GM21786 (cell line): ENCODE measurements around the gene TLCD1.
"Not testable (repeated sequence)": the region's sequence is repeated elsewhere in the genome, so short reads cannot be mapped to it uniquely, and the experiment has no call there.

Source experiments
- ATAC-seq: cut with Tn5 transposase; IDR thresholded peaks from one replicate; pipeline ENCODE4 v1.9.1; 2021; ENCODE audit not compliant: unreplicated experiment

Gene TLCD1

DNA sequence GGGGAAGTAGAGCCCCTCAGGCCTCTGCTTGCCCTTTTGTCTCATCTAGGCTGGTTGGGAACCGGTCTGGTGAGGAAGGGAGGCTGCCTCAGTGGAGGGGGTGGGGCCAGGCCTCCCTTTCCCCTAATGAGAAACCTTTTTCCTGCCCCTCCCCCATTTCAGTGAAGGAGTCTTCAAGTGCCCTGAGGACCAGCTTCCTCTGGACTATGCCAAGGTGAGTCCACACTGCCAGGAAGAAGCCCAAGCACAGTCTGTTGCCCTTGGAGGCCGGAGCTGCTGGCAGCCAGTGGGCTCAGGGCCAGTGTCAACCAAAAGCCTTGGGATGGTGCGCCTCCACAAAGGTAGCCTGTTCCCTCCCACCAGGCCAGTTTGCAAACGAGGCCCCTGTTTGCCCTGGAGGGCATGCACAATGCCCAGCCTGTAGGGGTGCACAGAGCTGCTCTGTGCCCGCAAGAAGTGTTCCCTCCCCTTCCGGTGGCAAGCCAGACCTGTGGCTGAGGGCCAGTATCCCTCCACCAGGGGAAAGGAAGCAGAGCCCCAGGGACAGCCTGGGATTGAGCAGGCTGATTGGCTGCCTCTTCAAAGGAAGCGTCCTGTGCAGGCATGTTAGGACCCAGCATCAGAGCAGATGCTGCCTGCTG, 21.1 kb upstream of the TLCD1 start:
- ATAC-seq: no peak

DNA sequence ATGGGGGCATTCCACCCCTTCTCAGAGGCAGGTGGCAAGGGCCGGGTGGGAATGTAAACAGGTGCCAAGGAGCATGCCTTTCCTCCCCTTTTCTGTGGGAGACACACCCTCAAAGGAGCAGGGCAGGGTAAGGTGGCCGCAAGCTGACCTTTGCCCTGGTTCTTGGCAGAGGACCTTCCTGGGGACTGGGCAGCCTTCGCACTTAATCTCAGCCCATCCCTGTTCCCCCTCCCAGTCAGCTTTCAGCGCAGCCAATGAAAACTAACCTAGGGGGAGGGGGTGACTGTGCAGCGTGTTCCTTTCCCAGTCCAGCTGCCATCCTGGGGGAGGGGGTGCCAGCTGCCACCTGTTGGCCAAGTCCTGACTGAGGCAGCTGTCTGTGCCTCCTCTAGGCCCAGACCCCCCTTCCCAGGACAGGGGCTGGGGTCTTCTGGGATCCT, 20.6 kb upstream of the TLCD1 start:
- no peak for ATAC-seq

DNA sequence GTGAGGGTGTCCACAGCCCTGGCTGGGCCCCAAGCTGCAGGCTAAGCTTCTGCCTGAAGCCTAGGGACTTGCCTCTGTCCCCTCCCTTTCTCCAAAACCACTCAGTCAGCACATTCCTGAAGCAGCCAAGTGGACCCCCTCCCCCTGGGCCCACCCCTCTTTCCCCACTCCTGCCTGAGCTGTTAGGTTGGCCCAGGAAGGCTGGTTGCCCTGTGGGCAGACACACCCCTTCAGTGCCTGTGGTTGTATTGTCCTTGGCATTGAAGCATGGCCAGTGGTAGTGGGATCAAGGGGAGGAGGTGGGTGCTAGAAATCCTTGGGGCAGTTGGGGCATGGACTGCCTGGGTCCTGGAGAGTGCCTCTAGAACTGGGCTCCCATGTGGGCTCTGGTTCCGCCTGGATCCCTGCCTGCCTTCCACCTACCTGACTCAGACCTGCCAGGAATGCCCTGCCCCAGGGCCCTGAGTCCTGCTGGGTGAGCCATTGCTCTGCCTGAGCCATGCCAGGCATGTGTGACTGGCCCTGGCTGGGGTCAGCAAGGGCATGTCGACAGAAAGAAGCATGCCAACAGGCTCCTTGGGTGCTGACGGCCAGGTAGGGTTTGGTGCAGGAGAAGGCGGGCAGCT, 19.9 kb upstream of the TLCD1 start:
- ATAC-seq: no peak

DNA sequence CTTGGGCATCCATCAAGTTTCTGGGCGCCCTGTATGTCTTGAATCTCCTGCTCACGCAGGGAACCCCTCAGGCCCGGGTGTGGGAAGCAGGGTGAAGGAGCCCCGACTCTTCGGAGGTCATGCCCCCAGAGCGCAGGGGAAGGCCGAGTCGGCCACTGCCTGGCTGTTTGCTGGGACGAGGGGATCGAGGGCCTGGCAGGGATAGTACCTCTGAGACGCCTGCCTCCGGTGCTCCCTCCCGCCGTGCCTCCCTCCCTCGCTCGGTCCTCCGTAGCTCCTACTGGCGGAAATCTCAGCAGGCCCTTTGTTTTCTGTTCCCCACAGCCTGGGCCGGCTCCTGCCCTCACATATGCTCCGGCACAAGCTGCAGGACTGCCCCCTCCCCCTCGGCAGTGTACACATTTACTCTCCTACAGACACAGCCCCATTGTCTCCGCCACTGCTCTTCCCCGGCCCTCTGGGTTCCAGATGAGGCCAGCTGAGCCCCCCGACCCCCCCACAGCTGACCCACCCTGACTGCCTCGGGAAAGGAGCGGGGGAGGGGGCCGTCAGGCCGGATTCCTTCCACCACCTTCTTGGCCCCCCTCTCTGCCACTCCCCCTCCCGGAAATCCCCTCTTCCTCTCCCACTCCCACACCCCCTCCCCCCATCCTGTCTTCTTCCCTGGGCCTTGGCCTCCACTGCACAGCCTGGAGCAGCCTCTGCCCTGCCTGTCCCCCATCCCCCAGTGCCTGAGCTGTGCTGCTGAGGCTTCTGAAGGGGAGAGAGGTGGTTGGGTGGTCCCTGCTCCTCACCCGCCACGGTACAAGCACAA, 19.1 kb upstream of the TLCD1 start:
- ATAC-seq: no peak

DNA sequence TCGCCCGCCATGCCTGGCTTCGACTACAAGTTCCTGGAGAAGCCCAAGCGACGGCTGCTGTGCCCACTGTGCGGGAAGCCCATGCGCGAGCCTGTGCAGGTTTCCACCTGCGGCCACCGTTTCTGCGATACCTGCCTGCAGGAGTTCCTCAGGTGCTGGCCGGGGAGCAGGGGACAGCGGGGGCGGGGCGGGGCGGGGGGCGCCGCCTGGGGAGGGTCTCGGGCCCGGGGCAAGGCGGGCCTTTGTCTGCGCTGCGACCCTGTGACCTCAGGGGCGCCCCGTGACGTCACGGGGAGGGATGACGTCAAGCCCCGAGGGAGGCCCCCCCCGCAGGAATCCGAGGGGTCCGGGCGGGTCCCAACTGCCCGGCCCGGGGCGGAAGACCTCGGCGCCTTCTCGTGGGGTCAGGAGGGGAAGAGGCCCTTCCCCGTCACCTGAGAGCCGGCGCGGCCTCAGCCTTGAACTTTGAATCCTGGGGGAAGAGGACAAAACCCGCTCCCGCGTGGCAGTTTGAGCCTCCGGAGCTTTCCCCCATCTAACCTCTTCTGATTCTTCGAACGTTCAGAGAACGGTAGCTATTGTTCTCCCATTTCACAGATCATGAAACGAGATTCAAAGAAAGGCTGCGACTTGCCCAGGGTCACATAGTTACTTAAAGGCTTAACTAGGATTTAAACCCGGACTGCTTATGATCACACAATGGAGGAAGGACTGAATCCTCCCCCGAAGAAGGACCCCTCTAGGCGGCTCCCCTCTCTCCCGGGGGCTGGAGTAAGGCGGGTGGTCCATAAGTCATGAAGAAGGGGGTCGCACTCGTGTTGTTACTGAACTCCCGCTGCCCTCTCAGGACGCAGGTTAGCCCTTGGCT, 18.3 kb upstream of the TLCD1 start:
- no peak for ATAC-seq

DNA sequence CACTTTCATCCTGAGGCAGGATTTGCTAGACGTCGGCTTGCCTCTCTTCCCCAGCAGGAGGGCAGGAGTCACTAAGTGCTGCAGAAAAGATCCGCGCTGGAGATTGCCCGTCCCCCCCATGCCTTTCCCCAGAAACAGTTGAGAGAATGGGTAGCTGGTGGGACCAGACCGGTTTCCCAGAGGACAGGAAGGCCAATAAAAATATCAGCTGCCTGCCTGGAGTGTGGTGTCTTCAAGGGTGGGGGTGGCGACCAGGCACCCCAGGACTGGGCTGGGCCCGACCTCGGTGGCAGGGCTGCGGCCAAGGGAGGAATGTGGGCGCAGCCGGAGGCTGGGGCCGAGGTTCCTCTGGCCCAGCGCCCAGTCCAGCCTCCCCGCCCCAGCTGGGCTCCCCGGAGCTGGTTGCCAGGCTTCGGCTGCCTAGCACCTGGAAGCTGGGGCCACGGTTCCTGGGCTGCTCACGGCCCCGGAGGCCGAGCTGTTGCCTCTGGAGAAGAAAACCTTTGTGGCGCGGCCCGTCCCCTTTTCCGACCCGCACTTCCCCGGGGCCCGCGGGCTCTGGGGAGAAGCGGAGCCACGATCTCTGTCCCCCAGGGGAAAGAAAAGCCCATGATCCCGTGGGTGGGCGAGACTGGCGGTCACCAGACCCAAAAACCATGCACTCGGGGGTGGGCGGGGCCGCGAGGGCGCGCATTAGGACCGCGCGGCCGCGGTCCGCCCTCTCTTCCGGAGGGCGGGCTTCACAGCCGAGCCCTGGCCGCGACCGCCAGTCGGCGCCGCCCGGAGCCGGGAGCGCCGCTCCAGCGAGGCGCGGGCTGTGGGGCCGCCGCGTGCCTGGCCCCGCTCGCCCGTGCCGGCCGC, 17.4 kb upstream of the TLCD1 start, which contains the start of gene TRAF4:
Gene TRAF4 (plus strand): TSS at position 769 of the 861 bp plus-strand sequence. CDS start 102 bp downstream, outside the sequence.
- peak; percentile 55 for ATAC-seq

DNA sequence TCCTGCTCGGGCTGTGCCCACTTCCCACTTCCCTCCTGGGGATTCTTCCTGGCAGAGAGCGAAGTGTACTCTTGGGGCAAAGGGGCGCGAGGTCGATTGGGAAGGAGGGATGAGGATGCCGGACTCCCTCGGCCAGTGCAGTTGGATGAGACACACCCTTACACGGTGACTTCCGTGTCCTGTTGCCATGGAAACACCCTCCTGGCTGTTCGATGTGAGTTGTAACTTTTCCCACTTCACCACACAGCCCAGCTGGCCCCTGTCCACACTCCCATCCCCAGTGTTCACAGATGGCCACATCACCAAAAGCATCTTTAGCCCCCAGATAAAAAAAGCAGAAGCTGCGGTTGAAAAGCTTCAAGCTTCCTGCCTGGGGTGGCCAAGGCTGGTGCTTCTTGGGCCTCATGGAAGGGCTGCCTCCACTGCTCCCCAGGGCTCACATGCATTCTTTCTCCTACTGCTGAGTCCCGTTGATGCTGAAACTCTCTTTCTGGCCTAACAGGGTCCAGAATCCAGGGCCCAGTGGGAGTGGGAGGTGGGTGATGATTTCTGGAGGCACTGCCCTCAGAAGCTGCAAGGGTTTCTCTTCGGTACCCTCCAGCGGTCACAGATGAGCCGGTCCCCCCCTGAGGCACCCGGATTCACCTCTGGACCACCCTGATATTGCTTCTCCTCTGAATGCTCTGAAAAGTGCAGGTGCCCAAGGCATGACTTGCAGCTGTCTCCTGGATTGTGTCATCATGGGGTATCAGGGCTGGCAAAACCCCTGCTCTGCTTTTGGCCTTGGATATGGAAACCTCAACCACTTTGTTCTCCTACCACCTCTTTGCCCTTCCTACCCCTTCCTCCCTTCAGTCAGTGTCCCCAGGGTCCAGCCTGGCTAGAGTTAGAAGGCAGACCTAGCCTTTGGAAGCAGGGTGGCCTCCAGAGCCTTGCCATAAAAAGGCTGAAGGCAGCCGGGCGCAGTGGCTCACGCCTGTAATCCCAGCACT, 15.6 kb upstream of the TLCD1 start:
- no peak for ATAC-seq

DNA sequence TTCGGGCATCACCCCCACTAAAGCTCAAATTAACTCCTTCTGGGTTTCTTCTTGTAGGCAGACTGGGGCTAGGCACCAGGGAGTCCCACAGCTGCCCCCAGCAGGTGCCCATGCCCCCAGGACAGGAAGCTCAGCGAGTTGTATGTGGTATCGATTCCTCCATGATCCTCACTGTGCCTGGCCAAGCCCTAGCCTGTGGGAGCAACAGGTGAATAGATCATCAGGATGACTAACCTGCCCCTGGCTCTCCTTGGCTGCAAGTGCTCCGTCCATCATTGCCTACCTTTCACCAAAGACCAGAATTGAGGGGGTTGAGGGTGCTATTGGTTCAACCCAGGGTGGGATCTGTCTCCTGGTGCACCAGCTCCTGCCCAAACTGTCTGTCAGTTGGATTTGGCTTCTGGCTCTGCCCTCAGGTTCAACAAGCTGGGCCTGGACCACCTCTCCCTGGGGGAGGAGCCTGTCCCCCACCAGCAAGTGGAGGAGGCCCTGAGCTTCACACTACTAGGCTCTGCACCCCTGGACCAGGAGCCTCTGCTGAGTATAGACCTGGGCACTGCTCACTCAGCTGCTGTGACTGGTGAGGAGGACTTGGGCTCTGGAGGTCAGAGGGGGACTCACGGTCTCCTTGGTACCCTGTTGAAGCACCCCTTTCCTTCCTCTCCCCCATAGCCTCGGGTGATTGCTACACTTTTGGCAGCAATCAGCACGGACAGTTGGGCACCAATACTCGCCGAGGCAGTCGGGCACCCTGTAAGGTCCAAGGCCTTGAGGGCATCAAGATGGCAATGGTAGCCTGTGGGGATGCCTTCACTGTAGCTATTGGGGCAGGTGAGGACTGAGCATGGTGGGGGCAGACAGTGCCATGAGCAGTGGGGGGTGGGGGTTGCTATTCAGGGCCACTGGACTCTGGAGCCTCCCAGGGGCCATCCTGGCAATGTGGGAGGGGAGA, 14.6 kb upstream of the TLCD1 start:
- no peak for ATAC-seq

DNA sequence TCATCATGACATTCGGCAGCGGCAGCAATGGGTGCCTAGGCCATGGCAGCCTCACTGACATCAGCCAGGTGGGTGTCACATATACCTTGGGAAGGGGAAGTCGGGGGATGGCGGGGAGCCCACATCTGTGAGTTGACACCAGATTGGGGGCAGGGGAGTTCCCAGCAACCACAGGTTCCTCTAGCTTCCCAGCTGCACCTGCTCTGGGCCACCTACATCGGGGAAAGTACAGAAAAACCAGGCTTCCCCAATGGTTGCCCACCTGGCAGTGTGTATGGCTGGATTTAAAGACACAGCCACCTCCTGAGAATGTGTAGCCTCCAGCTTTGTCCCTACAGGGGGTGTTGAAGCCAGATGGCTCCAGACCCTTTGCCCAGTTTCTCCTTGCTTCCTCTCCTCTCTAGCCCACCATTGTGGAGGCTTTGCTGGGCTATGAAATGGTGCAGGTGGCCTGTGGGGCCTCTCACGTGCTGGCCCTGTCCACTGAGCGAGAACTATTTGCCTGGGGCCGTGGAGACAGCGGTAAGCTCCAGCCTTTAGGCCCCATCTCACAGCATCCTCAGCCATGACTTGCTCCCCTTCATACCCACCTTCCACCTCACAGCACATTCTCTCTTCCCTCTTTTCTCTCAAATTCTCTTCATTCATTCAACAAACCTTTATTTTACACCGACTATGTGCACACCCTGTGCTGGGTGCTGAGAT, 12.8 kb upstream of the TLCD1 start:
- ATAC-seq: no peak

DNA sequence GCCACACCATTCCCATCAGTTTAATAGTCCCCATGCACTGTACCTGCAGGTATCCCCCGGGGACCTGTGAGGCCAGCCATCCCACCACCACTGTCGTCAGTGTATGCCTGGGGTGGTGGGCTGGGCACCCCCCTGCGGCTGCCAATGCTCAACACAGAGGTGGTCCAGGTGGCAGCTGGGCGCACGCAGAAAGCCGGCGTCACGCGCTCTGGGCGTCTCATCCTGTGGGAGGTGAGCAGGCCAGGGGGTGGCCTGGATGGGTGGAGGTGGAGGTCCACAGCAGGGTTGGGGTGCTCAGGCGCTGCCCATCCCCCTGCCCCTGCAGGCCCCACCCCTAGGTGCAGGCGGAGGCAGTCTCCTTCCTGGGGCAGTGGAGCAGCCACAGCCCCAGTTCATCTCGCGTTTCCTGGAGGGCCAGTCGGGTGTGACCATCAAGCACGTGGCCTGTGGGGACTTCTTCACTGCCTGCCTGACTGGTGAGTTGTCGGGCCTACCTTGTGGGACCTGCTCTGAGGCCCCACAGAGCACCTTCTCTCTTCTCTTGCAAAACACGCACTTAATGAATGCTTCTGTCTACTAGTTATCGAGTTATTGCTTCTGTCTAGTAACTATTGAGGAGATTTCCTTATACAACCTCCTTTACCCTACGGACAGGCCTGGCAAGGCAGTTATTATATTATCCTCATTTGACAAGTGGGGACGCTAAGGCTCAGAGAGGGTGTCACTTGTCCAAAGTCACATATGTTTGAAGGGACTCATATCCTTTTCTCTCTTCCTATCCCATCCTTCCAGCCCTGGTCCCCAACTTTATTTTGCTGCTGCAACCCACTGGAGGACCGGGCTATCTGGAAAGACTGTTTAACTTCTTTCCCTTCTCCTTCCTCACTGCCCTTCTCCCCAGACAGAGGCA, 12.0 kb upstream of the TLCD1 start:
- no peak for ATAC-seq

DNA sequence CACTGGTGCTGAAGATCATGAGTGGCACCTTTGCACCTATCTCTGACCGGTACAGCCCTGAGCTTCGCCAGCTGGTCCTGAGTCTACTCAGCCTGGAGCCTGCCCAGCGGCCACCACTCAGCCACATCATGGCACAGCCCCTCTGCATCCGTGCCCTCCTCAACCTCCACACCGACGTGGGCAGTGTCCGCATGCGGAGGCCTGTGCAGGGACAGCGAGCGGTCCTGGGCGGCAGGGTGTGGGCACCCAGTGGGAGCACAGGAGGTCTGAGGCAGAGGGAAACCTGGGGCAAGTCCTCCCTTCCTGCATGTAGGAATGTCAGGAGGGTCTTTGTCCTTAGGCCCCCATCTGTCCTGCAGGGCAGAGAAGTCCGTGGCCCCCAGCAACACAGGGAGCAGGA, 11.3 kb upstream of the TLCD1 start:
- ATAC-seq: no peak

DNA sequence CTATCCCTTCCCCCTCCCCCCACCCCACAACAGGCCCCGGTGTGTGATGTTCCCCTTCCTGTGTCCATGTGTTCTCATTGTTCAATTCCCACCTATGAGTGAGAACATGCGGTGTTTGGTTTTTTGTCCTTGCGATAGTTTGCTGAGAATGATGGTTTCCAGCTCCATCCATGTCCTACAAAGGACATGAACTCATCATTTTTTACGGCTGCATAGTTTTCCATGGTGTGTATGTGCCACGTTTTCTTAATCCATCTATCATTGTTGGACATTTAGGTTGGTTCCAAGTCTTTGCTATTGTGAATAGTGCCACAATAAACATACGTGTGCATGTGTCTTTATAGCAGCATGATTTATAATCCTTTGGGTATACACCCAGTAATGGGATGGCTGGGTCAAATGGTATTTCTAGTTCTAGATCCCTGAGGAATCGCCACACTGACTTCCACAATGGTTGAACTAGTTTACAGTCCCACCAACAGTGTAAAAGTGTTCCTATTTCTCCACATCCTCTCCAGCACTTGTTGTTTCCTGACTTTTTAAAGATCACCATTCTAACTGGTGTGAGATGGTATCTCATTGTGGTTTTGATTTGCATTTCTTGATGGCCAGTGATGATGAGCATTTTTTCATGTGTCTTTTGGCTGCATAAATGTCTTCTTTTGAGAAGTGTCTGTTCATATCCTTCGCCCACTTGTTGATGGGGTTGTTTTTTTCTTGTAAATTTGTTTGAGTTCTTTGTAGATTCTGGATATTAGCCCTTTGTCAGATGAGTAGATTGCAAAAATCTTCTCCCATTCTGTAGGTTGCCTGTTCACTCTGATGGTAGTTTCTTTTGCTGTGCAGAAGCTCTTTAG, 10.1 kb upstream of the TLCD1 start:
- ATAC-seq: not testable (repeated sequence)

DNA sequence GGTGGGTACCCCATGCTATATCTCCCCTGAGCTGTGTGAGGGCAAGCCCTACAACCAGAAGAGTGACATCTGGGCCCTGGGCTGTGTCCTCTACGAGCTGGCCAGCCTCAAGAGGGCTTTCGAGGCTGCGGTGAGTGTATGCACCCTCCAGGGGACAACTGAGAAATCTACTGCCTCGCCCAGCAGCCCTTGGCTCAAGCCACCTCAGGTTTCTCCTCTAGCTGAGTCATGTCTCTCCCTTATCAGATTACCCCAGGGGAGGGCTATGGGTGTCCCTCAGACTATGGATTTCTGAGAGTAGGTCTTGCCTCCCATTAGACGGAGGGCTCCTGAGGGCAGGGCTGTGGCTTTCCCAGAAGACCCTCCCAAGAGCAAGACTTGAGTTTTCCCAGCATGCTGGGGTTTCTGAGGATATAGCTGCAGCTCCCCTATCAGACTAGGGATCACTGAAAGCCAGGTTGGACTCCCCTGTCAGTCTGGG, 9.2 kb upstream of the TLCD1 start:
- ATAC-seq: no peak

DNA sequence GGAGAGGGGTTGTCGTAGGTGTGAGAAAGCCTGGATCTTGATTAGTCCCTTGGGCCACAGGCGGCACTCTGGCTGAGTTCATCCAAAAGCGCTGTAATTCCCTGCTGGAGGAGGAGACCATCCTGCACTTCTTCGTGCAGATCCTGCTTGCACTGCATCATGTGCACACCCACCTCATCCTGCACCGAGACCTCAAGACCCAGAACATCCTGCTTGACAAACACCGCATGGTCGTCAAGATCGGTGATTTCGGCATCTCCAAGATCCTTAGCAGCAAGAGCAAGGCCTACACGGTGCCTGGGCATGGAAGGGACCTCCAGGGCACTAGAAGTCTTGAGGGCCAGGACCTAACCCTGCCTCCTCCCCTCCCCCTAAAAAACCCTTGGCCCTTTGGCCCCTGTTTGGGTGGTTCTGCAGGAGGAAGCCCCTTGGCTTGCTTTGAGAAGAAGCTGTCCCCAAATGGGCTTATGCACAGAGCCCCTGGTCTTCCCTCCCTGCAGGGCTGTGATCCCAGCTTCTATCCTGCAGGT, 8.7 kb upstream of the TLCD1 start:
- ATAC-seq: no peak

DNA sequence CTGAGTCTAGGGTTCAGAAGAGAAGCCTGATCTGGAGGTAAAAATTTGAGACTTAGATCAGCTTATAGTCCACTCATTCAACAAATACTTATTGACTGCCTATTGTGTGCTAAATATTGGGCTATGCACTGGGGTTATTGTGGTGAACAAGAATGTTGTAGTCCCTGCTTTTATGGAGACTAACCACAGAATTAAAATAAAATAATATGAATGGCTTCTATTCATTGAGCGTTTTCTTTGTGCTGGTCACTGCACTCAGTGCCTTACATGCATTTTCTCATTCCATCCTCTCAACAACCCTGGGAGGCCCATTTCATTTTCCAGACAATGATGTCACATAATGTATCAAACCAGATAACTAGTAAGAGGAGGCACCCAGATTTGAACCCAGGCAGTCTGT, 7.3 kb upstream of the TLCD1 start:
- ATAC-seq: no peak
